Caco-2 (cell line): ENCODE measurements around the gene BSCL2. TPM values are rescaled to one million over a fixed set of nuclear protein-coding genes. Genes with fewer than 3 reads are reported as not detected.
A peak's percentile ranks its signal among the peaks of the same experiment; 100 is the strongest.
"Not testable (repeated sequence)": the region's sequence is repeated elsewhere in the genome, so short reads cannot be mapped to it uniquely, and the experiment has no call there.

Source experiments
- BruUV-seq: library from RNA; stranded (reverse); fragments of 400-500 nt; replicated peaks from 2 replicates; lab custom pipeline; 2021; lab: Mats Ljungman, UMichigan
- CTCF ChIA-PET: fragments of 300-600 bp; sonication (Branson Sonifier 250); formaldehyde crosslinking; loops from one replicate; lab custom pipeline; 2022; ENCODE audit warnings: antibody characterized with exemption; lab: Charles Lee
- POLR2A ChIA-PET: fragments of 300-600 bp; sonication (Branson Sonifier 250); formaldehyde crosslinking; loops from one replicate; lab custom pipeline; 2022; ENCODE audit warnings: antibody characterized with exemption; lab: Charles Lee
- DNase-seq, 2 experiments: peaks; one replicate each; pipeline versions ENCODE4 v3.0.0 to v3.0.0-alpha.2; 2020 to 2022
- H3K27me3 ChIP-seq: replicated peaks from 2 replicates; pipeline ENCODE4 v1.6.0; 2011; ENCODE audit warnings: low read length; ENCODE audit not compliant: control insufficient read depth, insufficient read depth
- H3K36me3 ChIP-seq: 2 replicates; pipeline ENCODE4 v1.5.1; 2011; ENCODE audit warnings: low read length; ENCODE audit not compliant: control insufficient read depth, insufficient read depth
- H3K4me1 ChIP-seq: fragments of 250-450 bp; sonication (Bioruptor Pico); 2 replicates; pipeline ENCODE4 v1.5.1; 2020; ENCODE audit warnings: mild to moderate bottlenecking
- H3K4me3 ChIP-seq: 2 replicates; pipeline ENCODE4 v1.5.1; 2011; ENCODE audit warnings: low read depth, mild to moderate bottlenecking, control low read depth, low read length
- H3K9me3 ChIP-seq: fragments of 250-450 bp; sonication (Bioruptor Pico); 2 replicates; pipeline ENCODE4 v1.5.1; 2020; ENCODE audit warnings: mild to moderate bottlenecking, moderate library complexity
- H3K27ac Mint-ChIP-seq: one replicate; pipeline ENCODE4 v1.8.0; 2022; ENCODE audit warnings: mixed read lengths; ENCODE audit not compliant: unreplicated experiment
- H3K27me3 Mint-ChIP-seq: one replicate; pipeline ENCODE4 v1.8.0; 2022; ENCODE audit warnings: mixed read lengths; ENCODE audit not compliant: insufficient read depth, unreplicated experiment
- H3K36me3 Mint-ChIP-seq: one replicate; pipeline ENCODE4 v1.8.0; 2022; ENCODE audit warnings: mild to moderate bottlenecking, mixed read lengths; ENCODE audit not compliant: insufficient read depth, unreplicated experiment
- H3K4me1 Mint-ChIP-seq: one replicate; pipeline ENCODE4 v1.8.0; 2022; ENCODE audit warnings: low read depth, mixed read lengths; ENCODE audit not compliant: unreplicated experiment
- H3K4me3 Mint-ChIP-seq: one replicate; pipeline ENCODE4 v1.8.0; 2022; ENCODE audit warnings: mild to moderate bottlenecking, moderate library complexity, mixed read lengths; ENCODE audit not compliant: unreplicated experiment
- H3K9me3 Mint-ChIP-seq: one replicate; pipeline ENCODE4 v1.8.0; 2022; ENCODE audit warnings: mixed read lengths; ENCODE audit not compliant: unreplicated experiment
- CTCF ChIP-seq, 2 experiments: fragments of 200-600 bp in 1 of 2; IDR thresholded peaks; 1 replicate in 1 of 2; 2 replicates in 1 of 2; pipeline versions ENCODE4 v1.5.1 to v1.8.0; 2011 to 2022; ENCODE audit warnings: antibody characterized with exemption in 1 of 2, control low read depth in 1 of 2, inconsistent platforms in 1 of 2, low read depth in 1 of 2, low read length in 1 of 2, mild to moderate bottlenecking in 1 of 2, moderate library complexity in 1 of 2; ENCODE audit not compliant: insufficient read depth in 1 of 2, severe bottlenecking in 1 of 2, unreplicated experiment in 1 of 2
- intact Hi-C: fragments of 100-400 bp; cut with micrococcal nuclease; formaldehyde crosslinking; loops from one replicate; pipeline ENCODE4 v1.10.0; 2022; ENCODE audit not compliant: unreplicated experiment
- total RNA-seq: library from RNA; stranded (reverse); gene quantifications from 2 replicates; pipeline ENCODE4 v1.2.3, GENCODE V29; 2022

BSCL2 gene
- total RNA-seq, 1 experiment from 2014 or later, result 39.2 TPM

GRCh38 chr11:62702246-62702645, 5.0 kb downstream of the BSCL2 start:
- ChIA-PET POLR2A (no interaction called here), CTCF (interaction anchor here (0.6 kb wide), 1 partner anchor 135 kb away, joined by 14 read pairs; no protein-coding TSS in a partner anchor)
- Histone ChIP-seq H3K4me1 (peaks cover 9% of the 10 kb centered on the region; the same call in 1 of the 2 replicates), H3K9me3 (no peaks in the 10 kb centered on the region), H3K36me3 (no peaks in the 10 kb centered on the region; the same call in none of the 2 replicates), H3K4me3 (no peak overlapping the region), H3K27me3 (no peaks in the 10 kb centered on the region)
- no peak for TF ChIP-seq CTCF (IDR thresholded peaks at IDR 0.05; ENCODE audit: insufficient read depth in 1 of 2, low read depth in 1 of 2, low read length in 1 of 2, severe bottlenecking in 1 of 2, unreplicated experiment in 1 of 2)
- H3K9me3 Mint-ChIP-seq, result no peaks in the 10 kb centered on the region
- peaks cover 16% of the 10 kb centered on the region for H3K4me1 Mint-ChIP-seq
- no peaks in the 10 kb centered on the region for H3K27me3 Mint-ChIP-seq
- no peak overlapping the region for H3K27ac Mint-ChIP-seq
- no peak overlapping the region for H3K4me3 Mint-ChIP-seq
- intact Hi-C loops, result no loop called here
- H3K36me3 Mint-ChIP-seq, result peaks cover 67% of the 10 kb centered on the region
- no TSS peak for BruUV-seq
- no peak for DNase-seq

GRCh38 chr11:62694455-62695167, 12.6 kb downstream of the BSCL2 start:
- Histone ChIP-seq H3K36me3 (peaks cover 2% of the 10 kb centered on the region), H3K4me1 (no peaks in the 10 kb centered on the region), H3K27me3 (no peaks in the 10 kb centered on the region), H3K9me3 (no peaks in the 10 kb centered on the region), H3K4me3 (no peak overlapping the region)
- Mint-ChIP-seq H3K4me1 (peaks cover 6% of the 10 kb centered on the region), H3K36me3 (peaks cover 60% of the 10 kb centered on the region), H3K27ac (no peak overlapping the region), H3K27me3 (no peaks in the 10 kb centered on the region), H3K4me3 (no peak overlapping the region), H3K9me3 (no peaks in the 10 kb centered on the region)
- peak; percentile 64 to 82 for TF ChIP-seq CTCF (IDR thresholded peaks at IDR 0.05; ENCODE audit: insufficient read depth in 1 of 2, low read depth in 1 of 2, low read length in 1 of 2, severe bottlenecking in 1 of 2, unreplicated experiment in 1 of 2)
- CTCF ChIA-PET, result interaction anchor here (0.6 to 1.5 kb wide), 8 partner anchors 11 to 288 kb away, joined by 3 to 10 read pairs (median 4); partner anchors contain the start of gene ZBTB3
- POLR2A ChIA-PET, result interaction anchor here (0.5 to 1.7 kb wide), 3 partner anchors 35 to 145 kb away, joined by 3 to 4 read pairs (median 4); partner anchors contain the start of gene TUT1
- no TSS peak for BruUV-seq
- DNase-seq, result peak; percentile 70 to 77
- intact Hi-C loops, result loop anchor here (1.0 kb wide), 1 partner anchor 15 kb away; the partner anchor contains the start of gene UBXN1

GRCh38 chr11:62693624-62694023, 13.6 kb downstream of the BSCL2 start:
- not testable (repeated sequence) for H3K4me1 ChIP-seq, H3K36me3 ChIP-seq, H3K27ac Mint-ChIP-seq, DNase-seq, H3K4me3 ChIP-seq, H3K27me3 Mint-ChIP-seq, H3K4me1 Mint-ChIP-seq, H3K9me3 ChIP-seq, H3K9me3 Mint-ChIP-seq, H3K27me3 ChIP-seq, BruUV-seq, H3K4me3 Mint-ChIP-seq
- CTCF ChIA-PET, result interaction anchor here (0.5 to 1.2 kb wide), 3 partner anchors 20 to 60 kb away, joined by 3 to 4 read pairs (median 3); partner anchors contain the start of gene ZBTB3
- peaks cover 53% of the 10 kb centered on the region for H3K36me3 Mint-ChIP-seq
- POLR2A ChIA-PET, result interaction anchor here (1.3 to 1.7 kb wide), 2 partner anchors 29 to 102 kb away, joined by 4 to 6 read pairs; partner anchors contain the start of genes C11orf98, CSKMT and TUT1
- intact Hi-C loops, result loop anchor here (1.0 kb wide), 1 partner anchor 14 kb away; the partner anchor contains the start of gene UBXN1
